SK-N-MC (cell line): ENCODE data around the gene PLOD2.

ENCODE experiments used
- DNase-seq: peaks from one replicate; pipeline ENCODE4 v3.0.0-alpha.2; 2011; ENCODE audit warnings: low read depth, low spot score
- H3K27ac ChIP-seq: fragments of 200-600 bp; sonication (generic); 2 replicates; pipeline ENCODE4 v1.5.1; 2016; ENCODE audit warnings: mixed run types
- H3K36me3 ChIP-seq: fragments of 200-600 bp; sonication (generic); 2 replicates; pipeline ENCODE4 v1.6.1; 2017; ENCODE audit warnings: antibody characterized with exemption, low read length, mixed read lengths; ENCODE audit not compliant: insufficient read depth
- H3K4me3 ChIP-seq: fragments of 200-600 bp; sonication (generic); 2 replicates; pipeline ENCODE4 v1.5.1; 2016
- H3K9ac ChIP-seq: fragments of 200-600 bp; sonication (generic); 2 replicates; pipeline ENCODE4 v1.8.0; 2017; ENCODE audit warnings: mixed run types, mixed read lengths; ENCODE audit not compliant: insufficient read length
- H3K9me3 ChIP-seq: fragments of 200-600 bp; sonication (generic); 2 replicates; pipeline ENCODE4 v1.6.1; 2017; ENCODE audit warnings: low read depth, mild to moderate bottlenecking, antibody characterized with exemption, low read length, moderate library complexity, mixed read lengths
- EZH2 ChIP-seq: fragments of 200-600 bp; sonication (generic); IDR thresholded peaks from one replicate; pipeline ENCODE4 v1.6.1; 2017; ENCODE audit warnings: antibody characterized with exemption
- FOXP2 ChIP-seq: optimal IDR thresholded peaks from 2 replicates; pipeline ENCODE3; 2011; ENCODE audit warnings: mild to moderate bottlenecking, moderate library complexity; ENCODE audit not compliant: insufficient read depth; ENCODE audit errors: extremely low read length, control extremely low read depth
- POLR2AphosphoS5 ChIP-seq: IDR thresholded peaks from 2 replicates; pipeline ENCODE4 v1.6.1; 2012; ENCODE audit warnings: mild to moderate bottlenecking, low read depth, low read length, borderline replicate concordance

The PLOD2 gene

DNA sequence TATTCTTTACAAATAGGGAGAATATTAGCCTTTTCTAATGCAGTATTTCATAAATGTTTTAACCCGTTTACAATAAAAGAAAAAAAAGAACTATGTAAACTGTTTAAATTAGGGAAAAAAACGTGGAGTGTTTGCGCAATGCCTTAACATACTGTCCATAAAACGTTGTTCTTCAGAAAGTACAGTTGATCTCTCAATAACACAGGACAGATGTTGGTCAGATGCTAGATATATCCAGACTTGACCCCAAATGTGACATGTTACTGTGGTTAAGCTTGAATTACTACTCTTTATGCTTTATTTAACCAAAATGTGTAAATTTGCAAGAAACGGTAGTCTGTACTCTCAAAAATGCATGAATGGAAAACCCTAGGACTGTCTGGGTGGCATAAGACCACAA, 110.3 kb downstream of the PLOD2 start:
- Histone ChIP-seq H3K27ac (no peak overlapping the region), H3K4me3 (no peak overlapping the region), H3K9ac (no peak overlapping the region), H3K36me3 (no peaks in the 10 kb centered on the region), H3K9me3 (no peaks in the 10 kb centered on the region)
- no peak for DNase-seq
- no peak for TF ChIP-seq EZH2
- TF ChIP-seq POLR2AphosphoS5: no peak
- no peak for TF ChIP-seq FOXP2

DNA sequence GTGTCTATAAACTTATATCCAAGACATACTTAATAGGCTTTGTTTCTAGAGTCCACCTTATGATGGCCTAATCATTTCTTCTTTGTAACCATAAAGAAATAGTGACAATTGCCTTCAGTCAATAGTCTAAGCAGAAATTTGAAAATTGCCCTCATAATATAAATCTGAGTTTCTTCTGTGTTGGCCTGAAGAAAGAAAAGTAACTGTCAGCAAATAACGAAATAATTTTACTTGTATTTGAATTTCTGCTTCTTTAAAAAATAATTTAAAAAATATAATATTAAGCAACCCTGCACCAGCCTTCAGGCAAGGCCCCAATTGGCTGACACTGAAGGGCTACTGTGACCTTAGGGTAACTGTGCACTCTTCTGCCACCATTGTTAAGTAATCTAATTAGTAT, 113.5 kb downstream of the PLOD2 start:
- TF ChIP-seq FOXP2: no peak
- no peak for TF ChIP-seq POLR2AphosphoS5
- no peak for TF ChIP-seq EZH2

DNA sequence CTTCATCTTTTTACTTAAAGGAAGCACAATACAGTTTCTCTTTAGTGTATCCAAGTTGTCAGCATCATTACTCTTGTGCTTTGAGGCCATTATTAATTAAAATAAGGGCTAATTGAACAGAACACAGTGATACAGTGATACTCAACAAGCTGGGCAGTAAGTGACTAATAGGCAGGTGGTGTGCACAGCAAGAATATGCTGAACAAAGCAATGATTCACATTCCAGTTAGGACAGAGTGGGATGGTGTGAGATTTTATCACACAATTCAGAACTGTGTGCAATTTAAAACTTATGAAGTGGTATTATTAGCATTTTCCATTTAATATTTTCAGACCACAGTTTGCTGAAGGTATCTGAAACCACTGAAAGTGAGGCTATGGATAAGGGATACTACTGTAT, 116.9 kb downstream of the PLOD2 start:
- no peak overlapping the region for H3K9ac ChIP-seq
- no peaks in the 10 kb centered on the region for H3K9me3 ChIP-seq
- H3K4me3 ChIP-seq: no peak overlapping the region
- H3K27ac ChIP-seq: no peak overlapping the region
- no peak for DNase-seq
- no peak for TF ChIP-seq FOXP2
- no peak for TF ChIP-seq EZH2
- no peak for TF ChIP-seq POLR2AphosphoS5
- H3K36me3 ChIP-seq: no peaks in the 10 kb centered on the region

More for the DNA sequence above, 113.5 kb downstream of the PLOD2 start:
- H3K9ac ChIP-seq: no peak overlapping the region
- H3K36me3 ChIP-seq: no peaks in the 10 kb centered on the region
- no peak for DNase-seq
- no peak overlapping the region for H3K4me3 ChIP-seq
- no peaks in the 10 kb centered on the region for H3K9me3 ChIP-seq
- no peak overlapping the region for H3K27ac ChIP-seq

DNA sequence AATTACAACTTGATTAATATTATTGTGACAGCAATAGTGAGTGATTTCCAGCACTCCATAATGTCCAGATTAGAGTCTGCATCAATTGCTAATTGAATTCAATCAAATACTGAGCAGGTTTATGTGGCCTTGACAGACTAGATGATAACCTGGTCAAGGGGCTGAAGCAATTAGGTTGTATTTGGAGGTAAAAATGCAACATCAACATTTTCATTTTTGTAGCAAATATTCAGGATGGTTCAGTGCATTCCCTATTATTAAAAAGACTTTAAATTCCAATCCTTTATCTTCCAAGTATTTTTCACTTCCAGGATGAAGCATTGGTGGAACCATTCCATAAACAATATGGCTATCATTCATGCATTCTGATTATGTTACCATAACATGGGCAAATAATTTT, 120.4 kb downstream of the PLOD2 start:
- TF ChIP-seq EZH2: no peak
- TF ChIP-seq FOXP2: no peak
- no peak for TF ChIP-seq POLR2AphosphoS5
- H3K9me3 ChIP-seq: no peaks in the 10 kb centered on the region
- DNase-seq: no peak
- no peaks in the 10 kb centered on the region for H3K36me3 ChIP-seq
- no peak overlapping the region for H3K27ac ChIP-seq
- H3K9ac ChIP-seq: no peak overlapping the region
- H3K4me3 ChIP-seq: no peak overlapping the region

DNA sequence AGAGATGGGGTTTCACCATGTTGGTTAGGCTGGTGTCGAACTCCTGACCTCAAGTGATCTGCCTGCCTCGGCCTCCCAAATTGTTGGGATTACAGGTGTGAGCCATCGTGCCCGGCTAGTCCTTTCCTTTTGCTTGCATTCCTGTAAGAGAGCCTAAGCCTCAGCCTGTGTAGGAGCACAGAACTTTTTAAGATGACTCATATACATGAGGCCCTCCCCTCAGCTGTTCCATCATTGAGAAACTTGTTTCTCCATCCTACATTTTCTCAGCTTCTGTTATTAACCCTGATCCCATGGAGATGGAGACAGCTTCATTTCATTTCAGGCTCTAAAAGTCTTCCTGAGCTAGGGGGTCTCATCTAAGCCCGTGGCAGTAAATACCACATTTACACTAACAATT, 123.3 kb downstream of the PLOD2 start:
- Histone ChIP-seq H3K9me3 (no peaks in the 10 kb centered on the region), H3K36me3 (no peaks in the 10 kb centered on the region), H3K4me3 (no peak overlapping the region), H3K9ac (no peak overlapping the region), H3K27ac (no peak overlapping the region)
- TF ChIP-seq FOXP2: no peak
- TF ChIP-seq POLR2AphosphoS5: no peak
- no peak for TF ChIP-seq EZH2
- no peak for DNase-seq

DNA sequence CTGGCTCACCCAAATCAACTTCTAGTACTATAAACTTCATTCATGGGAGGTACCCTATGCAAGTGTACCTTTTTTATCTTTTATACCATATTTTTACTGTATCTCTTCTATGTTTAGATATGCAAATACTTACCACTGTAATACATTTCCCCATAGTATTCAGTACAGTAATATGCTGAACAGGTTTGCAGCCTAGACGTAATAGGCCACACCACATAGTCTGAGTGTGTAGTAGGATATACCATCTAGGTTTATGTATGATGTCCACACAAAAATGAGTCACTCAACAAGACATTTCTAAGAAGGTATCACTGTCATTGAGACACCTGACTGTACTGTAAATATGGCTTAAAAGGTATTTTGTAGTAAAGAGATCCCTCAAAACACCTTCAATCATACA, 124.7 kb downstream of the PLOD2 start:
- Histone ChIP-seq H3K4me3 (no peak overlapping the region), H3K36me3 (no peaks in the 10 kb centered on the region), H3K27ac (no peak overlapping the region), H3K9ac (no peak overlapping the region), H3K9me3 (no peaks in the 10 kb centered on the region)
- no peak for DNase-seq
- TF ChIP-seq EZH2 (no peak), POLR2AphosphoS5 (no peak), FOXP2 (no peak)

DNA sequence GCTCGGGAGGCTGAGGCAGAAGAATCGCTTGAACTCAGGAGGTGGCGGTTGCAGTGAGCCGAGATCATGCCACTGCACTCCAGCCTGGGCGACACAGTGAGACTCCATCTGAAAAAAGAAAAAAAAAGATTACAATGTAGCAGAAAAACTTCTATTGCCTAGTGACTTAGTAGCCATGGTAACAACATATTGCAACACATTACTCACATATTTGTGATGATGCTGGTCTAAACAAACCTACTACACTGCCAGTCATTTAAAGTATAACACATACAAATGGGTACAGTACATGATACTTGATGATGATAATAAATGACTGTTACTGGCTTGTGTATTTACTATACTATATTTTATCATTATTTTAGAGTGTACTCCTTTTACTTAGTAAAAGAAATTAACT, 125.6 kb downstream of the PLOD2 start:
- Histone ChIP-seq H3K27ac (no peak overlapping the region), H3K36me3 (no peaks in the 10 kb centered on the region), H3K4me3 (no peak overlapping the region), H3K9me3 (no peaks in the 10 kb centered on the region), H3K9ac (no peak overlapping the region)
- DNase-seq: no peak
- no peak for TF ChIP-seq POLR2AphosphoS5
- TF ChIP-seq FOXP2: no peak
- TF ChIP-seq EZH2: no peak

DNA sequence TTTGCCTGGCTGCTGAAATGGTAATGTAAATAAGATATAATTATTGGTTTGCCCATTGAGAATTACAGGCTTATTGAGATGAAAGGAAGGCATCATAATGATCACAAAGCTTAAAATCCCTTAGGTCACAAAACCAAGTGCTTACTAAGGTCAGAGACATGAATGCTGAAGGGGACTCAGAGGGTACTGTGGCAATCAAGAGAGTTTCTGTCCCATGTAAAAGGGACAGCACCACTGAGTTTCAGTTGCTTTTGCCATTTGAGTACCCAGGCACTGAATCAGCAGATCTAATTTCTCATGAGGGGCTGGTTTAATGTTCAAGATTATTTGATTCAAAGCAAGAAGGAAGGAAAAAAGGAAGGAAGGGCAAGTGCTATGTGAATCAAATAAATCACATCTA, 127.0 kb downstream of the PLOD2 start:
- H3K9ac ChIP-seq: no peak overlapping the region
- DNase-seq: no peak
- TF ChIP-seq FOXP2 (no peak), POLR2AphosphoS5 (no peak), EZH2 (no peak)
- no peak overlapping the region for H3K27ac ChIP-seq
- no peak overlapping the region for H3K4me3 ChIP-seq
- H3K9me3 ChIP-seq: peaks cover 3% of the 10 kb centered on the region; the same call in 1 of the 2 replicates
- H3K36me3 ChIP-seq: no peaks in the 10 kb centered on the region

DNA sequence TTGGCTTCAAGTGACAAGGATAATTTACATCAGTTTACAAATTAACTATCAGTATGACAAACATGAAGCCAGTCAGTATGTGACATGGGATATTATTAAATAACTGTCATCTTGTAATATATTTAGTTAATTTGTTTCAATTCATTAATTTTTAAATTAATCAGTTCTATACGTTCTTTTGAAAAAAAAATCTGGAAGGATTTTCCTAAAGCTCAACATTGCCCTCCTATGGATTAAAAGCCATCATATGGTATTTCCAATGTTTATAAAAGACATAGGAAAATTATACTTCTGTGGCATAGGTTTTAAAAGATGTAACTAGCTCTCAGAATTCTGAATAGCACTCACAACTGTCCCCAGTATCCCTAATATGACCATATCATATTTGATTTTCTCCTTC, 134.4 kb downstream of the PLOD2 start:
- H3K9me3 ChIP-seq: peaks cover 3% of the 10 kb centered on the region; the same call in 1 of the 2 replicates
- no peak overlapping the region for H3K9ac ChIP-seq
- H3K4me3 ChIP-seq: no peak overlapping the region
- H3K27ac ChIP-seq: no peak overlapping the region
- no peak for DNase-seq
- TF ChIP-seq POLR2AphosphoS5: no peak
- no peaks in the 10 kb centered on the region for H3K36me3 ChIP-seq
